HG03280 (cell line): Measurements from ENCODE around the gene TSPYL4.
"Not testable (repeated sequence)": the region's sequence is repeated elsewhere in the genome, so short reads cannot be mapped to it uniquely, and the experiment has no call there.

ENCODE experiments used
- ATAC-seq: cut with Tn5 transposase; IDR thresholded peaks from one replicate; pipeline ENCODE4 v1.9.1; 2021; ENCODE audit warnings: mild to moderate bottlenecking, moderate library complexity; ENCODE audit not compliant: unreplicated experiment

TSPYL4 gene

DNA sequence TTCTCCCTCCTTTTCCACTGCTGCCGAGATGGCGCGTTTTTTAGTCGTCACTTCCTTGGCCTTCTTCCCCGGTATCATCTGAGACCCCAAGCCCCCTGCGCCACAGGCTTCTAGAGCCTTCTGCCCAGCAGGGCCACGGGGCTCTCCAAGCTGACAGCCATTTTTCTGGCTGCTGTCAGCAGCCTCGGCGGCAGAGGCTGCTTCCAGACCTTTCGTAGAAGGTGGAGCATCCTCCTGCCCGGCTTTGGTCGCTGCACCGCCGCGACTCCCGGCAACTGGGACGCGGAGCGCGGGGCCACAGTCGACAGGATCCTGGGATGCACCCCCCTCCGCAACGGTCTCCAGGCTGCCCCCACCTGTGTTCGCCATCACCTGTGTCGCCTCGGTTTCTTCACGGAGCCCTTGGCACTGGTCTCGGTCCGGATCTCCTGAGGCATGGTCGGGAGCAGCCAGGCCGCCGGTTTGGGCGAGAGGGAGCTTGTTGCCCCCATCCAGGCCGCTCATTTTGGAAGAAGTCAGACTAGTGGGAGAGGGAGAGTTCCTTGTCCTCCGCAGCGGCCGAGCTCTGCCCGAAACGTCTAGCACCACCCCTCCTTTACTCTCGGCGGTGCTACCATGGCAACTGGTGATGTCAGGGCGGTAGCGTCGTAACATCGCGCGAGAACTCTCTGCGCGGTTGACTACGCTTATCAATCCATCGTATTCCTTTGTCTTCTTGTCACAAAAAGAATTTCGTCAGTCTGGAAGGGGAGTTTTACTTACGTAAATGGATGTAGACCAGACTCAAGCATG lies at the start of gene TSPYL4:
TSS of gene TSPYL4 (minus strand) at position 571 of the 792 bp plus-strand sequence. CDS start at position 504, 67 bp downstream.
- ATAC-seq: peak; percentile 100

DNA sequence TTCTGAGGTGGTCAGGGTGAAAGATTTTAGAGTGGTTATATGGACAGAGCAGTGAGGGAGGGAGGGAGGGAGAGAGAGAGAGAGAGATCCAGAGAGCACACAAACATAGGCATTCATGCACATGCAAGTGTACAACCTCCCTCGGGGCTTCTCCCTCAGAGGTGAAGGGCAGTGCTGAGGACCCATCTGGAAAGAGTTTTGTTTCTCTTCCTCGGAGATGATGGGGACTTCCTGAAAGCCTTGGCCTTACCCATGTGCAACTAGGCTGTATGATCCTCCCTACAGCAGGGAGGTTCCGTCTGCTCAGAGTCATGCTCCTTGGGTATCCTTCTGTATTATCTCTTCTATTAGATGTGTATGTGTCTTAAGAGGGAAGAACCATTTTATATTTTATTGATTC lies 47.2 kb upstream of the TSPYL4 start:
- ATAC-seq: no peak

DNA sequence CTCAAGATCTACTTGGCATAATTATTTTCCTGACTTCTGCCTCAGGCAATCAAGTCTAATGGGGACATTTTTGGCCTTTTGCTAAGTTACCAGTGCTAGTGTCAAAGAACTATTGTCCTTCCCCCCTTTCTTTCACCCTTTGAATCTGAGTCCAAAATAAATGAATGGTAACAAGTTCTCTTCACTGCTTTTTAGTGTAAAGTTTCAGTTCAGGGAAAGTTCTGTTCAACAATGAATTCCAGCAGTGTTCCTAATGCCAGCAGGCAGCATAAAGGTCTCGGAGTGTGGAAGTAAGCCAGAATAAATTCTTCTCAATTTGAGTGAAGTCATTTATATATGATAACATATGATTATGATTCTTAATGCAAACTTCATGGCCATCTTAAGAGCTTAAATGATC lies 46.7 kb upstream of the TSPYL4 start:
- ATAC-seq: no peak

DNA sequence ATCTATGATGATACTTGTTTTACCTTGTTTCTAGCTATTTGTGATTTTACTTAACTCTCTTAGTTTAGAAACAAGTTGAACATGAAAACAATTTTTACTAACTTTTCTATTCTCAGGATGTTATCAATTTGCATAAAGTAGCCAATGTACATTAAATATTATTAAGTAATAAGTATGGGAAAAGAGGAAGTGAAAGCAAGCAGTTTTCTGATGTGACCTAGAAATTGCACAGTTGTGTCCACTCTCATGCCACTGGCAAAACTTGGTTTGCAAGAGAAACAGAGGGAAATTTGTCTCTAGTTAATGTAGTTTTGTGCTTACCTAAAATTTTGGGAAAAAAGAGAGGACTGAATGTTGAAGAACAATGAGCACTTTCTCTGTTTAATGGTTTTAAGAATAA lies 45.1 kb upstream of the TSPYL4 start:
- ATAC-seq: no peak

DNA sequence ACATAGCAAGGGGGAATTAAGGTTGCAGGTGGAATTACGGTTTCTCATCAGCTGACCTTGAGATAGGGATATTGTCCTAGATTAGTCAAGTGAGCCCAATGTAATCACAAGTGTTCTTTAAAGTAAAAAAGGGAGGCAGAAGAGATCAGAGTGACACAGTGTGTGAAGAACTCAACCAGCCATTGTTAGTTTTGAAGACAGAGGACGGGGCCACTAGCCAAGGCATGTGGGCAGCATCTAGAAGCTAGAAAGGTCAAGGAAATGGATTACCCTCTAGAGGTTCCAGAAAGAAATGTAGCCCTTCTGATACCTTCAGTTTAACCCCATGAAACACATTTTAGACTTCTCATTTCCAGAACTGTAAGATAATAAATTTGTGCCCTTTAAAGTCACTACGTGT lies 44.4 kb upstream of the TSPYL4 start:
- no peak for ATAC-seq

DNA sequence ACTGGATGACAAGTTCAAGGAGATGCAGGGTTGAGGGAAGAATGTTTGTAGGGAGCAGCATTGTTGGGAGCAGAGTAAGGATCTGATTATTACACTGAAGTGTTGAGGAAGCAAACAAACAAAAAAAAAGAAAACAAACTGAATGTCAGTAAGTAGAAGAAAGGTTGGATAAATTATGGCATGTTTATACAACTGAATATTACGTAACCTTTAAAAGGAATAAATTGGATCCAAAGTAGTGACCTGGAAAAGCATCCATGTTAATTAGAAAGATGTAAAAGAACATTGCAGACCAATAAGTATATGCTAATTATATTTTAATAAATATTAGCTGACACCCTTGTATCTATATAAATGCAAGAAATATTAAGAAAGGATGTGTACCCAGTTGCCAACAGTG lies 38.7 kb upstream of the TSPYL4 start:
- no peak for ATAC-seq

DNA sequence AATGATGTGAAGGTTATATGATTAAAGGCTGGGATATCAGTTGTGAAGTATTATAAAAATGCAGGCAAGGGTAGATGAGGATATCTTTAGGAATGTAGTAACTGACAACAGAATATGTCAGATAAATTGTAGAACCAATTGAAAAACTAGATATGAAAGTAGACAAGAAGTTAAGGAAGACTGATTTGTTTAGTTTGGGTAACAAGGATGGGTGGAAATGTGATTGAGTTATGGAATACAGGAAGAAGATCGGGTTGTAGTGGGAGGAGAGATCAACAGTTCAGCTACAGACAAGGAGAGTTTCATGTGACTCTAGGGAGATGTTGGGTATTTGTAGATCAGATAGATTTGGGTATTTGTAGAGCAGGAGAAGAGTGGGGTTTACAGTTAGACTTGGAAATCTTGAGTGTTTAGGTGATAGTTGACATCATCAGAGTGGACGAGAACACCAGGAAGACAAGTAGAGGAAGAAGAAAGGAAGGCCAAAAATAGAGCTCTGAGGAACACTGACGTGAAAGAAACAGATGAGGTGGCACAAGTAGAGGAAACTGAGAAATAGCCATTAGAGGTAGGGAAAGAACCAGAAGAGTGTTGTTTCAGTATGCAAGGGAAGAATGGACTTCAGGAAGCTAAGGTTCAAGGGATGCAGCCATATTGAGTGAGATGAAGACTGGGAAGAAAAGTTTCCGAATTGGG lies 38.0 kb upstream of the TSPYL4 start:
- no peak for ATAC-seq

DNA sequence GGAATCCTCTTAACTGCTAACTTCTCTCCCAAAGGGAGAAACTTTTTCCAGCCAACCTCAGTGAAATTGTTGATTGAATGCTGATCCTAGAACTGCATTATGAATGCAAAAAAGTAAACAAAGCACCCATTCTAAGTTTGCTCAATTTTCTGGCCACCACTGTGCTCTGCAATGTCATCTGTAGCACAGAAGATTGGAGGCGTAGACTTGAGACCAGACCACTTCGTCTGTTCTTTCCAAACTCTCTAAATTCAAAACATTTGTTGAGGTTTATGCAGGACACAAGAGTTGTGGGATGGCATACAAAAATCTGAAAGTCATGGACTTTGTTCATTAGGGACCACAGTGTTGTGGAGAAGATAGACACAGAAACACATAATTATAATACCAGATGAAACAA lies 36.9 kb upstream of the TSPYL4 start:
- no peak for ATAC-seq

DNA sequence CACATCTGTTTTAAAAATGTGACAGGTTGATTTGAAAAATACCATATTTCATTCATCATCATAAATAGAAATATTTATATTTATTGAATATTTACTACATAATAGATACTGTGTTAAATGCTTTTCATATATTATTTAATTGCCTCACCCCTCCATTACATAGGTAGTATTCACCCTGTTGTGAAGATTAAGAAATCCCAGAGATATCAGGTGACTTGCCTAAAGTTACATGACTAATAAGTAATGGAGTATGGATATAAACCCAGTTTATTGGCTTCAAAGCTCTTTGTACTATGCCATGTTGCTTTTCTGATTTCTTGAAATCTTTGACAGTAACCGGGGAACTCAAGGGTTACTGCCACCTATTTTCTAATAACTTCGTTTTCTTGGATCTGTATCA lies 36.0 kb upstream of the TSPYL4 start:
- ATAC-seq: no peak

DNA sequence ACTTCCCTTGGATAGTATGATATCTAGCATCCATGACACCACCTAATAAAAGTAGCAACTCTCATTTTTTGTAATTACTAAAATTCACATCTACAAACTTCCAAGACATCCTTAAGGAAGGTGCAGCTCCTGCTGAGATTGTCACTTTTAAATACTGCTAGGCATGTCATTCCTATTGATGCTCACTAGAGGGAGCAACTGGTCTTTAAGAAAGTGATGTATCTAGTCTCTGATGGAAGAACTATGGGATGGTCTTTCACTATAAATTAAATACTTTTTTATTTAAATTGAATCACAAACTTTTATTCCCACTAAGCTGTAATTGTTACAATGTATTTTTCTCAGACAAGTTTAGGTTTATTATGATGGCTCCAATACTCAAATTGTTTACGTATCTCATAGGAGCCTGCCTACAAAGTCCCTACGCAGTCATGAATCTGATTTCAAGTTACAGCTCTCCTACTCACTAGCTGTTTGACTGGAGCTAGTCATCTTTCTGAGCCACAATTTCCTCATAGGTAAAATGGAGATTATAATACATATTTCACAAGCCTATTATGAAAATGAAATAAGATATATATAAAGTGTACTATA lies 33.9 kb upstream of the TSPYL4 start:
- peak; percentile 64 for ATAC-seq

DNA sequence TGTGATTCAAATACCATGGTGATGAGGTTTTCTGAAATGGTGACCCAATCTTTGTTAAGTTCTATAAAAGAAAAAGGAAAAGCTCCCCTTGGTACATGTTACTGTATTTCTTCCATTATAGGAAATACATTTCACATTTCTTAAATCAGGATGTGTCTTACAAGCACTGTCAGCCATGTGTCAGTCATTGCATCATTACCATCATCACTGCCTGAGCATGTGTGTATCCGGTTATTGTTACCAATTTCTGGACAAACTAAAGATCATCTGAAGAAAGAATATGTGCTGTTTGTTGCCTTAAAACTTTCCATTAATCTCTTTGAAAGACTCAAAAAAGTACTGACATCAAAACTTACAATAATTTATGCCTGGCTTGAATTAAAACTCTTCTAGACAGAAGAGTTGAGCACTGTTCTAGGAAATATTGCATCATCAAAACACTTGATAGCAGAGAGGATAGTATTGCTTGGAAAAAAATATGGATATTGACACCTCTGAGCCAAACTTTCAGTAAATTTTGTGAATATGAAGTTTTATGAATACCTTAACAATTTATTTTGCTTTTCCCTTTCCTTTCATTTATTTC lies 33.0 kb upstream of the TSPYL4 start:
- no peak for ATAC-seq

DNA sequence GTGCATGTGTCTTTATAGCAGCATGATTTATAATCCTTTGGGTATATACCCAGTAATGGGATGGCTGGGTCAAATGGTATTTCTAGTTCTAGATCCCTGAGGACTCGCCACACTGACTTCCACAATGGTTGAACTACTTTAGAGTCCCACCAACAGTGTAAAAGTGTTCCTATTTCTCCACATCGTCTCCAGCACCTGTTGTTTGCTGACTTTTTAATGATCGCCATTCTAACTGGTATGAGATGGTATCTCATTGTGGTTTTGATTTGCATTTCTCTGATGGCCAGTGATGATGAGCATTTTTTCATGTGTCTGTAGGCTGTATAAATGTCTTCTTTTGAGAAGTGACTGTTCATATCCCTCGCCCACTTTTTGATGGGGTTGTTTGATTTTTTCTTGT lies 31.1 kb upstream of the TSPYL4 start:
- not testable (repeated sequence) for ATAC-seq

DNA sequence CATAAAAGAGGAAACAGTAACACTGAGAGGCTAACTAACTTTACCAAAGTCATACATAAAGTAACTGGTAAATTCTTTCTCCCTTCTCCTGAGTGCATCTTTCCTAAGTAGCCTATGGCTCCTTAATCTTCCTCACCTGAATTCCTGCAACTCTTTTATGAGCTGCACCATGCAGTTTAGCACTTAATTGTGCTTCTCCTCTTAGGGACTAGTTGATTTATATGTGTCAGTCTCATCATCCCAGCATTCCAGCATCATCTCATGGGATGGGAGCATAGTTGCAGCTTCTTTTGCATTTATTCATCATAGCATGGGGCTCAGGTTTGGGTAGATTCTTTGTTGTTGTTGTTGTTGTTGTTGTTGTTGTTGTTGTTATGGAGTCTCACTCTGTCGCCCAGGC lies 29.3 kb upstream of the TSPYL4 start:
- ATAC-seq: no peak

DNA sequence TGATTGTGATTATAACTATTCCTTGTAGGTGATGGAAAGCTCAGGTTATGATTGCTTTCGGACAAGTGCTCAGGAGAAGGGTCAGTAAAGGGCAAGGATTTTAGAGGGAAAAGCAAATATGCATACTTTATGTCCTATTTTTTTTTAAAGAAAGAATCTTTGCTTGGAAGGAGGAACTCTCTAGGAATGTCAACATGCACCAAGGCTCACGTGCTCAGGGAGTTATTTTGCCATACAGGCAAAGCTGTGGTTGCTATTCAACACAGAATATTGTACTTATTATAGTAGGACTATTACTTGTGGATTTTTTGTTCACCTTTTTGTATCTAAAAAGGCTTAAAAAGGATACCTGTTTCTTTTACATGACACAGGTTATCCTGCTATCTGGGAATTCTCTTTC lies 28.8 kb upstream of the TSPYL4 start:
- ATAC-seq: no peak

DNA sequence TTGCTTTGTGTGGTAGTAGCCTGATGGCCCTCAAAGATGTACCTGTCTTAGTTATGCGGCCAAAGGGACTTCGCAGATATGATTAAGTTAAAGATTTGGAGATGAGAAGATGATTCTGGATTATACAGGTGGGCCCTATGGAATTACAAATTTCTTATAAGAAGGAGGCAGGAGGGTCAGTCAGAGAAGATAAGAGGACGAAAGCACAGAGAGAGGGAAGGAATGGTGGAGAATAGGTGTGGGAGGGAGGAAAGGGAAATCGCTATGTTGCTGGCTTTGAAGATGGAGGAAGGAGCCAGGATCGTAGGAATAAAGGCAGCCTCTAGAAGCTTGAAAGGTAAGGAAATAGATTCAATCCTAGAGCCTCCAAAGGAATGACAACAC lies 27.1 kb upstream of the TSPYL4 start:
- no peak for ATAC-seq

DNA sequence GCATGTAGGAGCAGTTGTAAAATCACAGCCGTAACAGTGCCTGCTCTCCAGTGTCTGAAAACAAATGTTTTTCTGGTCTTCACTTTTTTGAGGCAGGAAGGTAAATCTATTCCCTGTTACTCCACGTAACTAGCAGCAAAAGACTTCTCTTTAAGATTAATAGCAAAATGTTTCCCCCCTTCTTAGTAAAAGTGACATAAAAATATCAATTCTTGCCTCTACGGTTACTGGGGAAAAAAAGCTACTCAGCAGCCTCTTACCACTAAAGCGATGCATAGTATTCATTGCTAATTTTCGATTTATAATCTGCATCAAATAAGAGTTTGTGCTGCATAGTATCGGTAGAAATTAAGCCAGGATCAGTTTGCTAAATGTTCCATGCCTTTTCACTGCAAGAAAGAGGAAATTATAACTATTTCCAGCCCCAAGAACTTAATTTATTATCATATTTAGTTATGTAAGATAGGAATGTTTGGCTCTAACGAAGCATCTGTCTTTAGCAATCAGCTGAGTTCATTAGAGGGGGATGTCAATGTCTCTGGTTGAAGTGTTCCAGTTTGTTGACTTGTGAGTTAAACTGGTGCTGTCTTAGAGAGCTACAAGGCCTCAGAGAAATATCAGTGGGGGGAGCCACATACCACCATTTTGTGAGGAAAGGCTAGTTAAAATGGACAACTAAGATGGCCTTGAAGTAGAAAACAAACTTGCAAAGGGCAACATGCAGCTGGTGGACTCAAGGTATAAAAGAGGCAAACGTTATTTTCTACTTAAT lies 26.5 kb upstream of the TSPYL4 start:
- no peak for ATAC-seq

DNA sequence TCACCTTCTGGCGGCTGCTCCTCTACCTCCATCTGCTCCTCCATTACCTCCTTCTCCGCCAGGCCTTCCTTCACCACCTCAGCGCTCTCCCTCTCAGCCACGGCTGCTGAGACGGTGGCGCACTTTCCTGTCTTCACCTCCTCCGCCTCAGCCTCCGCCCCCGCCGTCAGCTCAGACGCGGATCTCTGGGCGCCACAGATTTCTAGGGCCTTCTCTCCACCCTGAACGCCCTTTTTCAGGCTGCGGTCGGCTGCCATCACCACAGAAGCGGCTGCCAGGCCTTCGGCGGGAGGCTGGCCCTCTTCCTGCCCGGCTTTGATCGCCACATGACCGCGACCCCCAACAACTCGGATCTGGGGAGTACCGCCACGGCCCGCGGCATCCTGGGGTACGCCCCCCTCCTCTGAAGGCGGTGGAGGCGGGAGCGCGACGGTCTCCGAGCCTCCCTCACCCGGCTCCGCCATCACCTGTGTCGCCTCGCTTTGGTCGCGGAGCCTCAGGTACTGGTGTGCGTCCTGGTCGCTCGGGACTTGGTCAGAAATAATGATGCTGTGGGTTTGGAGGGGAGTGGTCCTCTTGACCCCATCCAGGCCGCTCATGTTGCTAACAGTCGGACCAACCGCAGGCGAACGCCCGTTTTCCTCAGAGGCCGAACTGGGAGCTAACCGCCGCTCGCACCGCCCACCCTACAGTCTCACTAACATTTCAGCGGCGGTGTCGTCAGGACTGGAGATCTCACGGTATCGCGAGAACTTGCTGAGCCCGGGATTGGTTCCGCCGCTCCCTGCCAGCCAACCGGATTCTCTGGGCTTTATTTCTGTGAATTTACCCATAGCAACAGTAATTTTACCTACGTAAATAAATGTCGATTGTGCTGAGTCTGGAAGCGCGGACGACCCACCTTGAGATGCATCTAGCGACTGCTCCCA lies 25.6 kb upstream of the TSPYL4 start, which contains the start of gene TSPYL1:
TSS of gene TSPYL1 (minus strand) at position 699 of the 929 bp plus-strand sequence. CDS start at position 599, 100 bp downstream.
- peak; percentile 94 for ATAC-seq

DNA sequence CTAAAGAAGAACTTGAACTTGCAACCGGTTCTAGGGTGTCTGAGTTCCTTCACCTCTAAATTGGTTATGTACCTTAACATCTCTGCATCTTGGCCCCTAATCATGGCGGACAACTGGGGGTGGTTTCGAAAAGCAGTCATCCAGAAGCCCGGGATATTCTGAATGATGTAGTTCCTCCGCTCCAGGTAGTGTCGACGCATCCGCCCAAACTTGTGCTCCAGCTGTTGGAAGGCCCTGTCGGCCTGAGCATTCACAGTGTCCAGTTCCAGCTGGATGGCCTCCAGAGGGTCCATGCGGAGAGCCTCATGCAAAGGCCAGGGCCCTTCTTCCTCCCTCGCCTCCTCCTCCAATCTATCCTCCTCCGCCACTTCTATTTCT lies 25.0 kb upstream of the TSPYL4 start:
- ATAC-seq: no peak

DNA sequence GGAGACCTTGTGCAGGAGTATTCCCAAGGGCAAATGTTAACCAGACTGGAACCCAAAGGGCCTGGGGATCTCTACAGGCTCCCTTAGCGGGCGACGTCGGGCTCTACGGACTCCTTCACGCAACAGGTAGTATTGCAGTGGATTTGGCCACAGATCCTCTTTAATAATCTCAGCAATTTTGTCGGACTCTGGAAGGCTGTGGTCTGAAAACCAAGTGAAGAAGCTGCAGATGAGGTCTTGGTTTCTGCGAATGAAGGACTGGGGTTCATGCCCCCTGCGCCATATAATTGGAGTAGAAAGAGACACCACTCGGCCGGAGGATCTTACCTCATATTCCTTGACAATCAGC lies 24.6 kb upstream of the TSPYL4 start:
- ATAC-seq: no peak

DNA sequence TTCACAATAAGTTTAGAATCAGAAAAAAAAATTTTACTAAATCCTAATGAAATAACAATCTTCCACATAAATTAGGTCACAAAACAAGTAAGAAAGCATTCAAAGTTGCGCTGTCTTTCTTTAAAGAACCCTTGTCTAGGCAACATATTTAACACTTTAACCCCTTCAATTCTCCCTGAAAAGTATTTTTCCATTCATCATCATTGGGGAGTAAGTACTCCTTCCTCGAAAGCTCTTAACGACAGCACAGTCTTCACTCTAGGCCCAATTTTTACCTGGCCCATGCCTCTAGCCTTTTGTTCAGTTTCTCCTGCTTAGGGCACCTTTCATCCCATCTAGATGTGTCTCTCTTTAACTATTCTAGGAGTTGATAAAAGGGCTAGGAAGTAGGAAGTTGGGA lies 23.2 kb upstream of the TSPYL4 start:
- ATAC-seq: no peak
